A549 (cell line): ENCODE results near the gene CERKL. TPM values are rescaled to one million over a fixed set of nuclear protein-coding genes. Genes with fewer than 3 reads are reported as not detected.

ENCODE experiments used
- ATAC-seq, 2 experiments: fragments of 200-7000 bp in 1 of 2; fragments of >200 bp in 1 of 2; cut with Nextera tagmentation in 1 of 2; cut with Tn5 transposase in 1 of 2; 3 replicates each; pipeline versions ENCODE4 v1.8.0 to v1.9.1; 2018 to 2020; ENCODE audit warnings: mild to moderate bottlenecking in 1 of 2, moderate library complexity in 1 of 2
- CTCF ChIA-PET: fragments of 300-600 bp; sonication (Branson Sonifier 250); formaldehyde crosslinking; extraction: SDS; loops from one replicate; lab custom pipeline; 2021; ENCODE audit warnings: antibody characterized with exemption, inconsistent platforms; lab: Yijun Ruan, JAX
- POLR2A ChIA-PET: fragments of 350-600 bp; formaldehyde crosslinking; extraction: SDS; loops from one replicate; lab custom pipeline; 2021; ENCODE audit warnings: antibody characterized with exemption, inconsistent platforms; lab: Yijun Ruan, JAX
- DNase-seq, 2 experiments: peaks; one replicate each; pipeline versions ENCODE4 v3.0.0 to v3.0.0-alpha.2; 2011 to 2016; ENCODE audit warnings: low read depth in 1 of 2, low spot score in 1 of 2
- FAIRE-seq: peaks from 2 replicates; lab custom pipeline; 2011; peaks lifted over from hg19 to GRCh38; lab: Jason Lieb, UNC
- H3K27ac ChIP-seq, 2 experiments: fragments of >200 bp; sonication (Bioruptor Twin); formaldehyde crosslinking; 3 replicates each; pipeline ENCODE4 v1.5.1; 2016 to 2017
- H3K4me1 ChIP-seq: fragments of >200 bp; sonication (Bioruptor Twin); formaldehyde crosslinking; 3 replicates; pipeline ENCODE4 v1.6.1; 2016
- H3K4me2 ChIP-seq: fragments of >200 bp; sonication (Bioruptor Twin); formaldehyde crosslinking; 3 replicates; pipeline ENCODE4 v1.6.1; 2016
- H3K4me3 ChIP-seq: fragments of >200 bp; sonication (Bioruptor Twin); formaldehyde crosslinking; 3 replicates; pipeline ENCODE4 v1.5.1; 2016
- H3K9me3 ChIP-seq: fragments of >200 bp; sonication (Bioruptor Twin); formaldehyde crosslinking; 3 replicates; pipeline ENCODE4 v1.6.1; 2016
- BCL3 ChIP-seq: fragments of >200 bp; sonication (Bioruptor Twin); formaldehyde crosslinking; IDR thresholded peaks from 3 replicates; pipeline ENCODE4 v1.6.1; 2016
- BHLHE40 ChIP-seq: IDR thresholded peaks from 2 replicates; pipeline ENCODE4 v1.6.1; 2012; ENCODE audit warnings: low read depth, low read length, inconsistent platforms
- CBX2 ChIP-seq: fragments of 200-600 bp; sonication (generic); IDR thresholded peaks from 2 replicates; pipeline ENCODE4 v1.6.1; 2016; ENCODE audit warnings: low read depth, mild to moderate bottlenecking, borderline replicate concordance
- CBX8 ChIP-seq: fragments of 200-600 bp; sonication (generic); IDR thresholded peaks from 2 replicates; pipeline ENCODE4 v1.6.1; 2016
- CEBPB ChIP-seq, 2 experiments: fragments of >200 bp in 1 of 2; sonication (Bioruptor Twin) in 1 of 2; formaldehyde crosslinking in 1 of 2; IDR thresholded peaks; 2 replicates each; pipeline ENCODE4 v1.6.1; 2012 to 2016
- CHD2 ChIP-seq: fragments of 150-350 bp; IDR thresholded peaks from 2 replicates; pipeline ENCODE4 v1.6.1; 2014; ENCODE audit warnings: low read length; ENCODE audit not compliant: partially characterized antibody
- CHD4 ChIP-seq: fragments of 200-600 bp; sonication (generic); IDR thresholded peaks from 2 replicates; pipeline ENCODE4 v1.6.1; 2016; ENCODE audit warnings: antibody characterized with exemption, mild to moderate bottlenecking, borderline replicate concordance
- EHF ChIP-seq: fragments of 250-450 bp; sonication (Bioruptor Pico); IDR thresholded peaks from 2 replicates; pipeline ENCODE4 v1.5.0; 2020; ENCODE audit warnings: mild to moderate bottlenecking
- EHMT2 ChIP-seq: fragments of 200-600 bp; sonication (generic); IDR thresholded peaks from 2 replicates; pipeline ENCODE4 v1.6.1; 2016; ENCODE audit warnings: antibody characterized with exemption, low read depth, mild to moderate bottlenecking, moderate library complexity
- EP300 ChIP-seq, 2 experiments: fragments of >200 bp; sonication (Bioruptor Twin); formaldehyde crosslinking; IDR thresholded peaks; 2 replicates in 1 of 2; 3 replicates in 1 of 2; pipeline ENCODE4 v1.6.1; 2016 to 2017
- FOXS1 ChIP-seq: fragments of 250-450 bp; sonication (Bioruptor Pico); IDR thresholded peaks from 2 replicates; pipeline ENCODE4 v1.5.0; 2020; ENCODE audit warnings: mild to moderate bottlenecking, moderate library complexity
- GATA3 ChIP-seq: IDR thresholded peaks from 2 replicates; pipeline ENCODE4 v1.6.1; 2012; ENCODE audit warnings: borderline replicate concordance
- HDAC2 ChIP-seq: fragments of 200-600 bp; sonication (generic); IDR thresholded peaks from 2 replicates; pipeline ENCODE4 v1.6.1; 2016
- HMGXB4 ChIP-seq: fragments of 250-450 bp; sonication (Bioruptor Pico); IDR thresholded peaks from 2 replicates; pipeline ENCODE4 v1.5.0; 2021; ENCODE audit warnings: mild to moderate bottlenecking, moderate library complexity, borderline replicate concordance
- KDM1A ChIP-seq: fragments of 200-600 bp; sonication (generic); IDR thresholded peaks from 2 replicates; pipeline ENCODE4 v1.6.1; 2016; ENCODE audit warnings: low read depth, mild to moderate bottlenecking
- MAFK ChIP-seq: fragments of 450-650 bp; IDR thresholded peaks from 2 replicates; pipeline ENCODE4 v1.6.1; 2014; ENCODE audit not compliant: partially characterized antibody
- NFE2L2 ChIP-seq: fragments of 150-350 bp; conservative IDR thresholded peaks from 2 replicates; pipeline ENCODE4 v1.6.1; 2014; ENCODE audit warnings: low read length
- NPAS2 ChIP-seq: fragments of 250-450 bp; sonication (Bioruptor Pico); IDR thresholded peaks from 2 replicates; pipeline ENCODE4 v1.8.0; 2022; ENCODE audit warnings: mild to moderate bottlenecking, moderate library complexity, borderline replicate concordance
- NR3C1 ChIP-seq: fragments of >200 bp; sonication (Bioruptor Twin); formaldehyde crosslinking; IDR thresholded peaks from 3 replicates; pipeline ENCODE4 v1.6.1; 2017
- POLR2AphosphoS2 ChIP-seq: conservative IDR thresholded peaks from 2 replicates; pipeline ENCODE4 v1.6.1; 2012; ENCODE audit warnings: low read length, improper control_type of control experiment, inconsistent platforms
- RFX5 ChIP-seq: fragments of 450-650 bp; IDR thresholded peaks from 2 replicates; pipeline ENCODE4 v1.7.1; 2014; ENCODE audit warnings: antibody characterized with exemption, mild to moderate bottlenecking, moderate library complexity
- SMC3 ChIP-seq: fragments of >200 bp; sonication (Bioruptor Twin); formaldehyde crosslinking; IDR thresholded peaks from 3 replicates; pipeline ENCODE4 v1.6.1; 2018; ENCODE audit warnings: inconsistent platforms
- SREBF2 ChIP-seq: fragments of 450-650 bp; IDR thresholded peaks from 2 replicates; pipeline ENCODE4 v1.6.1; 2014; ENCODE audit warnings: mild to moderate bottlenecking, moderate library complexity
- TP53 ChIP-seq: fragments of 250-450 bp; sonication (Bioruptor Pico); IDR thresholded peaks from 2 replicates; pipeline ENCODE4 v1.5.0; 2021; ENCODE audit warnings: mild to moderate bottlenecking, moderate library complexity
- ZFP36 ChIP-seq: fragments of 450-650 bp; IDR thresholded peaks from 2 replicates; pipeline ENCODE4 v1.6.1; 2014; ENCODE audit warnings: borderline replicate concordance; ENCODE audit not compliant: partially characterized antibody
- ZNF302 ChIP-seq: fragments of 250-450 bp; sonication (Bioruptor Pico); IDR thresholded peaks from 2 replicates; pipeline ENCODE4 v1.9.0; 2021; ENCODE audit warnings: inconsistent platforms, mild to moderate bottlenecking, moderate library complexity
- WGBS: methylation state at CpG from one replicate; pipeline ENCODE4 v1.1.6; 2017; ENCODE audit errors: missing lambda C conversion rate; 5-methylcytosine and 5-hydroxymethylcytosine counted together
- polyA plus RNA-seq, 4 experiments: library from polyadenylated mRNA; depleted of rRNA in 3 of 4; stranded (reverse); fragments of >200 nt; fragmentation: RNase III in 1 of 4; extraction: RNeasy Plus Mini Kit Qiagen cat#74134 plus additional on column Dnase treatment in 1 of 4; gene quantifications; 2 replicates in 3 of 4; 3 replicates in 1 of 4; pipeline ENCODE4 v1.2.3, GENCODE V29; 2011 to 2017
- TF ChIP-seq, protein P1 (sequence below): IDR thresholded peaks from 2 replicates; pipeline ENCODE4 v1.6.1; 2012
- TF ChIP-seq, protein P2 (sequence below): fragments of >200 bp; sonication (Bioruptor Twin); formaldehyde crosslinking; IDR thresholded peaks from 2 replicates; pipeline ENCODE4 v1.6.1; 2016
- TF ChIP-seq, protein P3 (sequence below): fragments of 250-450 bp; sonication (Bioruptor Pico); IDR thresholded peaks from 2 replicates; pipeline ENCODE4 v1.5.0; 2020; ENCODE audit warnings: low read depth, mild to moderate bottlenecking, moderate library complexity

CERKL gene
- polyA plus RNA-seq, 2 of the 4 experiments (the other 2 are of a cell fraction): 0.30 to 0.85 TPM

- no peak overlapping the region for H3K27ac ChIP-seq
- FAIRE-seq (no peak), DNase-seq (no peak), ATAC-seq (no peak)
- no peak overlapping the region for H3K4me3 ChIP-seq
- ChIA-PET CTCF (no interaction called here), POLR2A (no interaction called here)
- TF ChIP-seq ZNF302 (CRISPR knock-in tag): no peak
- no peak for TF ChIP-seq BHLHE40
- no peak for TF ChIP-seq CEBPB (IDR thresholded peaks at IDR 0.05)
- TF ChIP-seq HMGXB4 (CRISPR knock-in tag): no peak
- TF ChIP-seq SREBF2: no peak
- no peak for TF ChIP-seq HDAC2
- no peak for TF ChIP-seq EP300 (IDR thresholded peaks at IDR 0.05)
- TF ChIP-seq CHD4: no peak
- TF ChIP-seq EHF (CRISPR knock-in tag): no peak
- no peak for TF ChIP-seq FOXS1
- TF ChIP-seq, protein P1, sequence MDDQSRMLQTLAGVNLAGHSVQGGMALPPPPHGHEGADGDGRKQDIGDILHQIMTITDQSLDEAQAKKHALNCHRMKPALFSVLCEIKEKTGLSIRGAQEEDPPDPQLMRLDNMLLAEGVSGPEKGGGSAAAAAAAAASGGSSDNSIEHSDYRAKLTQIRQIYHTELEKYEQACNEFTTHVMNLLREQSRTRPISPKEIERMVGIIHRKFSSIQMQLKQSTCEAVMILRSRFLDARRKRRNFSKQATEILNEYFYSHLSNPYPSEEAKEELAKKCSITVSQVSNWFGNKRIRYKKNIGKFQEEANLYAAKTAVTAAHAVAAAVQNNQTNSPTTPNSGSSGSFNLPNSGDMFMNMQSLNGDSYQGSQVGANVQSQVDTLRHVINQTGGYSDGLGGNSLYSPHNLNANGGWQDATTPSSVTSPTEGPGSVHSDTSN: no peak
- no peak for TF ChIP-seq GATA3
- TF ChIP-seq, protein P2, sequence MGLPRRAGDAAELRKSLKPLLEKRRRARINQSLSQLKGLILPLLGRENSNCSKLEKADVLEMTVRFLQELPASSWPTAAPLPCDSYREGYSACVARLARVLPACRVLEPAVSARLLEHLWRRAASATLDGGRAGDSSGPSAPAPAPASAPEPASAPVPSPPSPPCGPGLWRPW: no peak
- no peak for TF ChIP-seq POLR2AphosphoS2
- TF ChIP-seq EHMT2: no peak
- TF ChIP-seq KDM1A: no peak
- TF ChIP-seq NR3C1: no peak
- no peak for TF ChIP-seq BCL3
- no peak for TF ChIP-seq NPAS2
- no peak for TF ChIP-seq CBX2
- no peak overlapping the region for H3K4me2 ChIP-seq
- H3K9me3 ChIP-seq: no peaks in the 10 kb centered on the region
- H3K4me1 ChIP-seq: peaks cover 17% of the 10 kb centered on the region
- WGBS: 21% methylated on average over 20 of the region's 20 CpGs
Measured at GRCh38 chr2:181679544-181679979, 22.7 kb upstream of the CERKL start.

GRCh38 chr2:181678861-181679543 is 22.1 kb upstream of the CERKL start:
- Histone ChIP-seq H3K27ac (no peak overlapping the region), H3K9me3 (no peaks in the 10 kb centered on the region), H3K4me2 (no peak overlapping the region), H3K4me3 (no peak overlapping the region), H3K4me1 (peaks cover 17% of the 10 kb centered on the region)
- ChIA-PET CTCF (no interaction called here), POLR2A (no interaction called here)
- ATAC-seq: no peak
- WGBS: 34% methylated on average over 18 of the region's 18 CpGs
- TF ChIP-seq ZFP36: no peak
- no peak for TF ChIP-seq GATA3
- TF ChIP-seq CBX2: no peak
- TF ChIP-seq CHD2: no peak
- TF ChIP-seq MAFK: no peak
- TF ChIP-seq KDM1A: no peak
- TF ChIP-seq TP53: no peak
- TF ChIP-seq SMC3: no peak
- TF ChIP-seq, protein P2: no peak
- TF ChIP-seq CBX8: no peak
- no peak for TF ChIP-seq RFX5
- TF ChIP-seq, protein P3, sequence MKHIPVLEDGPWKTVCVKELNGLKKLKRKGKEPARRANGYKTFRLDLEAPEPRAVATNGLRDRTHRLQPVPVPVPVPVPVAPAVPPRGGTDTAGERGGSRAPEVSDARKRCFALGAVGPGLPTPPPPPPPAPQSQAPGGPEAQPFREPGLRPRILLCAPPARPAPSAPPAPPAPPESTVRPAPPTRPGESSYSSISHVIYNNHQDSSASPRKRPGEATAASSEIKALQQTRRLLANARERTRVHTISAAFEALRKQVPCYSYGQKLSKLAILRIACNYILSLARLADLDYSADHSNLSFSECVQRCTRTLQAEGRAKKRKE (CRISPR knock-in tag): no peak
- TF ChIP-seq NFE2L2: no peak
- no peak for DNase-seq
- no peak for FAIRE-seq
